ENCODE data around the gene CUL9. TPM values are rescaled to one million over a fixed set of nuclear protein-coding genes. Genes with fewer than 3 reads are reported as not detected.

Gene CUL9
- total RNA-seq, 1 donor from 2014 or later = 36.1 TPM

- H3K27me3 ChIP-seq = no peaks in the 10 kb centered on the region
- peaks cover 8 to 28% of the 10 kb centered on the region in 2 donors for H3K4me1 ChIP-seq
- H3K4me3 ChIP-seq = peak within 1 kb of the TSS; percentile 88 to 95
- DNase-seq (ENCODE audit: low spot score in 2 of 2) = peak; percentile 100
- peak within 1 kb of the TSS; percentile 98 for H3K27ac ChIP-seq
- H3K36me3 ChIP-seq = peaks cover 10% of the 10 kb centered on the region in 2 donors
- TF ChIP-seq CTCF (IDR thresholded peaks at IDR 0.05) = peak; percentile 20 to 96 (median 49)
- intact Hi-C loops (cut with DNase I) = loop anchor here (1.0 to 10.0 kb wide), 7 partner anchors 113 to 1126 kb away; partner anchors contain the start of genes BICRAL, HSP90AB1, KLHDC3 and MEA1
- no peaks in the 10 kb centered on the region for H3K9me3 ChIP-seq
Measured at GRCh38 chr6:43170931-43171706, 10.9 kb upstream of the CUL9 start, which contains the start of gene SRF. Gene SRF (plus strand): TSS chr6:43171269. CDS start chr6:43171657, 388 bp downstream.

GRCh38 chr6:43171707-43172103 is 10.3 kb upstream of the CUL9 start:
- TF ChIP-seq CTCF (IDR thresholded peaks at IDR 0.05) = no peak
- H3K4me3 ChIP-seq = peak overlapping the region; percentile 88 to 95
- peaks cover 15 to 16% of the 10 kb centered on the region in 2 donors for H3K36me3 ChIP-seq
- no peaks in the 10 kb centered on the region for H3K27me3 ChIP-seq
- no peak for DNase-seq (ENCODE audit: low spot score in 2 of 2)
- intact Hi-C loops (cut with DNase I) = loop anchor here (2.0 to 10.0 kb wide), 7 partner anchors 159 to 1127 kb away; partner anchors contain the start of genes BICRAL, HSP90AB1, KLHDC3 and MEA1
- H3K4me1 ChIP-seq = peaks cover 8 to 30% of the 10 kb centered on the region in 2 donors
- no peaks in the 10 kb centered on the region for H3K9me3 ChIP-seq
- peak overlapping the region; percentile 98 for H3K27ac ChIP-seq

- Histone ChIP-seq H3K27ac (peak overlapping the region; percentile 98), H3K4me3 (peak overlapping the region; percentile 88 to 95), H3K9me3 (no peaks in the 10 kb centered on the region), H3K27me3 (no peaks in the 10 kb centered on the region), H3K4me1 (peaks cover 8 to 30% of the 10 kb centered on the region in 2 donors), H3K36me3 (peaks cover 15 to 21% of the 10 kb centered on the region in 2 donors)
- no peak for TF ChIP-seq CTCF (IDR thresholded peaks at IDR 0.05)
- intact Hi-C loops (cut with DNase I) = loop anchor here (2.0 to 10.0 kb wide), 7 partner anchors 160 to 1128 kb away; partner anchors contain the start of genes BICRAL, HSP90AB1, KLHDC3 and MEA1
- DNase-seq (ENCODE audit: low spot score in 2 of 2) = peak in 1 of 2 donors; percentile 81
Measured at GRCh38 chr6:43172104-43173007, 9.6 kb upstream of the CUL9 start.

- intact Hi-C loops (cut with DNase I) = loop anchor here (2.0 to 10.0 kb wide), 7 partner anchors 161 to 1129 kb away; partner anchors contain the start of genes BICRAL, HSP90AB1, KLHDC3 and MEA1
- Histone ChIP-seq H3K4me1 (peaks cover 8 to 30% of the 10 kb centered on the region in 2 donors), H3K27me3 (no peaks in the 10 kb centered on the region), H3K27ac (peak overlapping the region; percentile 98), H3K4me3 (peak overlapping the region; percentile 88 to 95), H3K36me3 (peaks cover 23 to 35% of the 10 kb centered on the region in 2 donors), H3K9me3 (no peaks in the 10 kb centered on the region)
- no peak for DNase-seq (ENCODE audit: low spot score in 2 of 2)
- TF ChIP-seq CTCF (IDR thresholded peaks at IDR 0.05) = no peak
Measured at GRCh38 chr6:43173591-43174262, 8.3 kb upstream of the CUL9 start.
